AG09309 (cell line): ENCODE results near the gene ZNF555.

ENCODE experiments used
- DNase-seq: peaks from one replicate; pipeline ENCODE4 v3.0.0-alpha.2; 2010; ENCODE audit warnings: low read depth
- H3K4me3 ChIP-seq: 2 replicates; pipeline ENCODE4 v1.5.1; 2011; ENCODE audit warnings: mild to moderate bottlenecking, low read depth, low read length, moderate library complexity; ENCODE audit not compliant: control insufficient read depth
- TF ChIP-seq, protein P1 (sequence below): IDR thresholded peaks from 2 replicates; pipeline ENCODE4 v1.5.1; 2011; ENCODE audit warnings: mild to moderate bottlenecking, low read depth, low read length, inconsistent platforms; ENCODE audit not compliant: insufficient read depth, control insufficient read depth; ENCODE audit errors: missing control alignments

Gene ZNF555

DNA sequence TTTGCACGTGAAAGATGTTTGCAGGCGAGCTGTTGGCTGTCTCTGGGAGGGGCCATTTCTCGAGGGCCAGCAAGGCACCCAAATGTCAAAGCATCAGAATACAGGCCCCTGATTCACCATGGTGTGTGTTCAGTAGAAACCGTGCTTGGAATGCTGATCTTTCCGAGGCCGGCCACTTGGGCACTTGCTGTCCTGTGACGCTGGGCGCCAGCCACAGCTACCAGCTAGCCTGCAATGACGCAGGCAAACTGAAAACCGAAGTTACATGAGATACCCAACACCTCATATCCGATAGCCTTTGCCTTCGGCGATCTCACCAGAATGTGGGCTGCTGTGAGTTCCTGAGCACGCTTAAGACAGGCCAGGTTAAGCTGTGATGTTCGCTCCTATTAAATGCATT lies 44.0 kb upstream of the ZNF555 start:
- no peak for DNase-seq
- no peak overlapping the region for H3K4me3 ChIP-seq
- TF ChIP-seq, protein P1, sequence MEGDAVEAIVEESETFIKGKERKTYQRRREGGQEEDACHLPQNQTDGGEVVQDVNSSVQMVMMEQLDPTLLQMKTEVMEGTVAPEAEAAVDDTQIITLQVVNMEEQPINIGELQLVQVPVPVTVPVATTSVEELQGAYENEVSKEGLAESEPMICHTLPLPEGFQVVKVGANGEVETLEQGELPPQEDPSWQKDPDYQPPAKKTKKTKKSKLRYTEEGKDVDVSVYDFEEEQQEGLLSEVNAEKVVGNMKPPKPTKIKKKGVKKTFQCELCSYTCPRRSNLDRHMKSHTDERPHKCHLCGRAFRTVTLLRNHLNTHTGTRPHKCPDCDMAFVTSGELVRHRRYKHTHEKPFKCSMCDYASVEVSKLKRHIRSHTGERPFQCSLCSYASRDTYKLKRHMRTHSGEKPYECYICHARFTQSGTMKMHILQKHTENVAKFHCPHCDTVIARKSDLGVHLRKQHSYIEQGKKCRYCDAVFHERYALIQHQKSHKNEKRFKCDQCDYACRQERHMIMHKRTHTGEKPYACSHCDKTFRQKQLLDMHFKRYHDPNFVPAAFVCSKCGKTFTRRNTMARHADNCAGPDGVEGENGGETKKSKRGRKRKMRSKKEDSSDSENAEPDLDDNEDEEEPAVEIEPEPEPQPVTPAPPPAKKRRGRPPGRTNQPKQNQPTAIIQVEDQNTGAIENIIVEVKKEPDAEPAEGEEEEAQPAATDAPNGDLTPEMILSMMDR: no peak

DNA sequence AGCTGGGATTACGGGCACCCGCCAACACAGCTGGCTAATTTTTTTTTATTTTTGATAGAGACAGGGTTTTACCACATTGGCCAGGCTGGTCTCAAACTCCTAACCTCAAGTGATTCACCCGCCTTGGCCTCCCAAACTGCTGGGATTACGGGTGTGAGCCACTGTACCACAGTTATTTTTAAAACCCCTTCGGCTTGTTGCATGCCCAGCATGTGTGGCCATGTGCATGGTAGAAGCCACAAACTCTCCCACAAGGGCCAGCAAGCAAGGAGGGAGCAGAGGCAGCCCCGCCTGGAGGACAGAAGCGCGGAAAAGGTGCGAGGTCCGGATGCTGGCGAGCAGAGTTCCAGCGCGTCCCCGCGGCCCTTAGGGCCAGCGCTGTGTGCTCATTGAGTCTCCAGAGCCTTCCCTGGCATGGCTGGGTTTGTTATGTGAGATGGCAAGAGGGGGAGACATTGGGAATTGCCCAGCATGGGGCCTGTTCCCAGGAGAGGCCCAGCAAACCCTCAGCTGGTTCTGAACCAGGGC lies 43.1 kb upstream of the ZNF555 start:
- H3K4me3 ChIP-seq: no peak overlapping the region
- DNase-seq: no peak
- TF ChIP-seq, protein P1: no peak

DNA sequence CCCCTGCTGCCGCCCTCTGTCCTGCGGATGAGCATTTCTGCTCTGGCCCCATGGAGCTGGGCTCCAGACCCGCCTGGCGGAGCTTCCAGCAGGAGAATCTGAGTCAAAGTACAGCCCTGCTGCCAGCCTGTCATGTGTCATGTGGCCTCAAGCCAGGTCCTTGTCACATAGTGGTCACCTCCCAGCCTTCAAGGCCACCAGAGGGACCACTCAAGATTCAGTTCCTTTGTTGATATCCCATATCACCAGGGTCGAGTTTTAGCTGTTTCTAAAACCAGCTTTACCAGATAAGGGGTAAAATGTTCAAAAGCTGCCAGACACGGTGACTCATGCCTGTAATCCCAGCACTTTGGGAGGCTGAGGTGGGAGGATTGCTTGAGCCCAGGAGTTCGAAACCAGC lies 42.5 kb upstream of the ZNF555 start:
- TF ChIP-seq, protein P1: no peak
- no peak overlapping the region for H3K4me3 ChIP-seq
- no peak for DNase-seq

DNA sequence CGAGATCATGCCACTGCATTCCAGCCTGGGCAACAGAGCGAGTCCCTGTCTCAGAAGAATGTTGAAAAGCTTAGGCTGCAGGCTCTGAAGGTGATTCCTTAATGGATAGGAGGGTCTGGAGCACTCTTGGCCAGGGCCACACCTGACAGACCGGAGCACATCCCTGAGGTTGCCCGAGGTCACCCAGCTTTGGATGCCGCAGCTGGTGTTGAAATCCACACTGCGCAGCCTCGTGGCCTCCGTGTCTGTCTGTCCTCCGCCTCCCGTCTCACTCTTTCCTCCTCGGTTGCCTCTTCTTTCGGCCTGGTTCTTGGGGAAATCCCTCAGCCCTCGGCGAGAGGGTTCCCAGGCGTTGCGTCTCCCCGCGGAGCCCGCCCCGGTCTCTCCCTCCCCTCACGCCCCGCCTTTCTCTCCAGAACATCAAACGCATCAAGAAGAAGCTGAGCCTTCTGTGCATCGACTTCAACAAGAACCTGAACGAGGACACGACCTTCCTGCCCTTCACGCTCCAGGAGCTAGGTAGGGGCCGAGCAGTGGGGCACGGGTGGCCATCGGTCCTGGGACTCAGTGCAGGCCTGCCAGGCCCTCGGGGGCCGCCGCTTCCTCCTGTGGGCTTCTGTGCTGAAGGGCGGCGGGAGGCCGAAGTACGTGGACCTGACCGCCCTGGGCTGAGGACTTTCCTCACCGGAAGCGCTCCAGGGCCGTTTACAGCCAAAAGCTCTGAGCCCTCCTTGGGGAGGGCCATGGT lies 41.8 kb upstream of the ZNF555 start:
- no peak for DNase-seq
- TF ChIP-seq, protein P1: no peak
- no peak overlapping the region for H3K4me3 ChIP-seq

DNA sequence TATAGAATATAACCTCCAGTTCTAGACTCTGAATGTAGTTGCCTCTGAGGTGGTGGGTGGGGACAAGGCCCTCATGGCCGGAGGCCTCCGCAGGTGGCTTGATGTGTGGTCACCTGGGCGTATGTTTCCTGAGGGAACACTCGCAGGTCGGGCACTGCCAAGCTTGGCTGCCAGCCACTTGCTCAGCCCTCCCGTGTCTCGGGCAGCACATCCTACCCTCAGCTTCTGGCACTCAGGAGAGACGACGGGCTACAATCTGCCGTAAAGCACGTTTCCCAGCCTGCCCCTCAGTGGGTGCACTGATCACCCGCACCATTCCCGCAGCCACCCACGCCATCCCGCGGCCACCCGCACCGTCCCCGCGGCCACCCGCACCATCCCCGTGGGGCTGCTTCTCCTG lies 40.8 kb upstream of the ZNF555 start:
- no peak for DNase-seq
- no peak overlapping the region for H3K4me3 ChIP-seq
- TF ChIP-seq, protein P1: no peak

DNA sequence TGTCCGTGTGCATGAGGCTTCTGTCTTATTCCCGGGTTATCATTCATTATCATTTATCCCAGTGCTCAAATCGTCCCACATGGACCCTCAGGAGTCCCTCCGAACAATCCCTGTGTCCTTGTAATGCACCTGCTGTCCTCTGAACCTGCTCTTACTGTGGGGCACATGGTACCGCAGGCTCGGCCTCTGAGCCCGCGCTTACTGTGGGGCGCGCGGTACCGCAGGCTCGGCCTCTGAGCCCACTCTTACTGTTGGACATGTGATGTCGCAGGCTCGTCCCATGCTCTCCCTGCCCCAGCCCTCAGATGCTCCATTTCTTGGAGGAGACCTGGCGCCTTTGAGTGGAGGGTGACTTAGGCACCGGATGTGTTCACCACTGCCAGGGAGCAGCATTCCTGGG lies 38.4 kb upstream of the ZNF555 start:
- TF ChIP-seq, protein P1: no peak
- no peak for DNase-seq

More for the DNA sequence above, 38.4 kb upstream of the ZNF555 start:
- no peak overlapping the region for H3K4me3 ChIP-seq
